Activated CD8-positive, alpha-beta memory T cell treated with anti-CD3 and anti-CD28 coated beads for 36 hours (primary cell): ENCODE measurements around the gene CASTOR1. TPM values are rescaled to one million over a fixed set of nuclear protein-coding genes. Genes with fewer than 3 reads are reported as not detected.

Experiments used
- CTCF ChIA-PET: fragments of 350-600 bp; sonication (Branson Sonifier 250); formaldehyde crosslinking; loops from one replicate; lab custom pipeline; 2021; ENCODE audit warnings: antibody characterized with exemption; lab: Charles Lee
- POLR2A ChIA-PET: fragments of 350-600 bp; sonication (Branson Sonifier 250); formaldehyde crosslinking; loops from one replicate; lab custom pipeline; 2021; ENCODE audit warnings: antibody characterized with exemption; lab: Charles Lee
- total RNA-seq, 2 experiments: library from RNA; stranded (reverse); gene quantifications; one replicate each; pipeline ENCODE4 v1.2.3, GENCODE V29; 2021

CASTOR1 gene
- total RNA-seq, 2 experiments from 2014 or later: 1.9 to 4.2 TPM

DNA sequence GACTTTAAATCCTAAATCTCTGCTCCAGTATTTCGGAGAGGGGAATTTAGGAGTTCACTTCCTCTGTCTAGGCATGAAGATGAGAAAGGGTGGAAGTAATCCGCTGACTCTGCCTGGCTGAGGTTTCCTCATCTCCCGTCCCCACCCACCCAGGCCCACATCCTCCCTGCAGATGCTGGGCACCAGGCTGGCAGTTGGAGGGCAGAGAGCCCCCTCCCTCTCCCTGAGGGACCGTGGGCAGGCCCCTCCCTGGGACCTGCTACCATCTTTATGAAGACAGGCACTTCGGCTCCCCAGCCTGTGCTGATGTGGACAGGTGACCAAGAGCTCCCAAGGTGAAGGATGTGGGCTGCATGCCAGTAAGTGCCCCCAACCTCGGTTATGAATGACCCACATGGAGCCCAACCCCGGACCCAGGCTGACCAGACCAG lies 6.7 kb downstream of the CASTOR1 start:
- CTCF ChIA-PET: no interaction called here
- POLR2A ChIA-PET: interaction anchor here (1.0 kb wide), 1 partner anchor 15 kb away, joined by 3 read pairs; no protein-coding TSS in a partner anchor

DNA sequence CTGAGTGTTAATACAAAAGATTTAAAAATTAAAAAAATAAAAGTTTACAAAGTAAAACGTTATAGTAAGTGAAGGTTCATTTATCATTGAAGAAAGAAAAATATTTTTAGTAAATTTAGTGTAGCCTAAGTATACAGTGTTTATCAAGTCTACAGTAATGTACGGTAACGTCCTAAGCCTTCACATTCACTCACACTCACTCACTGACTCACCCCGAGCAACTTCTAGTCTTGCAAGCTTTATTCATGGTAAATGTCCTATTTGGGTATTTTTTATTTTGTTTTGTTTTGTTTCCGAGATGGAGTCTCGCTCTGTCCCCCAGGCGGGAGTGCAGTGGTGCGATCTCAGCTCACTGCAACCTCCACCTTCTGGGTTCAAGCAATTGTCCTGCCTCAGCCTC lies 8.8 kb downstream of the CASTOR1 start:
- POLR2A ChIA-PET: no interaction called here
- CTCF ChIA-PET: interaction anchor here (1.0 to 1.6 kb wide), 2 partner anchors 25 to 110 kb away, joined by 3 to 4 read pairs; no protein-coding TSS in a partner anchor

DNA sequence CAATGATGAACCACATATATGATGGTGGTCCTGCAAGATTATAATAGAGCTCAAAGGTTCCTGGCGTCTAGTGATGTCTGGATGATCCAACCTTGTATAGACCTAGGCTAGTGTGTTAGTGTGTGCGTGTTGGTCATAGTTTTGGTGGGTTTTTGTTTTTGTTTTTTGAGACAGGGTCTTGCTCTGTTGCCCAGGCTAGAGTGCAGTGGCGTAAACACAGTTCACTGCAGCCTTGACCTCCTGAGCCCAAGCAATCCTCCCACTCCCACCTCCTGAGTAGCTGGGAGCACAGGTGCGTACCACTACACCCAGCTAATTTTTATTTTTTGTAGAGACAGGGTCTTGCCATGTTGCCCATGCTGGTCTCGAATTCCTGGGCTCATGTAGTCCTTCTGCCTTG lies 9.4 kb downstream of the CASTOR1 start:
- CTCF ChIA-PET: interaction anchor here (1.0 to 1.6 kb wide), 2 partner anchors 24 to 111 kb away, joined by 3 to 4 read pairs; no protein-coding TSS in a partner anchor
- POLR2A ChIA-PET: no interaction called here

DNA sequence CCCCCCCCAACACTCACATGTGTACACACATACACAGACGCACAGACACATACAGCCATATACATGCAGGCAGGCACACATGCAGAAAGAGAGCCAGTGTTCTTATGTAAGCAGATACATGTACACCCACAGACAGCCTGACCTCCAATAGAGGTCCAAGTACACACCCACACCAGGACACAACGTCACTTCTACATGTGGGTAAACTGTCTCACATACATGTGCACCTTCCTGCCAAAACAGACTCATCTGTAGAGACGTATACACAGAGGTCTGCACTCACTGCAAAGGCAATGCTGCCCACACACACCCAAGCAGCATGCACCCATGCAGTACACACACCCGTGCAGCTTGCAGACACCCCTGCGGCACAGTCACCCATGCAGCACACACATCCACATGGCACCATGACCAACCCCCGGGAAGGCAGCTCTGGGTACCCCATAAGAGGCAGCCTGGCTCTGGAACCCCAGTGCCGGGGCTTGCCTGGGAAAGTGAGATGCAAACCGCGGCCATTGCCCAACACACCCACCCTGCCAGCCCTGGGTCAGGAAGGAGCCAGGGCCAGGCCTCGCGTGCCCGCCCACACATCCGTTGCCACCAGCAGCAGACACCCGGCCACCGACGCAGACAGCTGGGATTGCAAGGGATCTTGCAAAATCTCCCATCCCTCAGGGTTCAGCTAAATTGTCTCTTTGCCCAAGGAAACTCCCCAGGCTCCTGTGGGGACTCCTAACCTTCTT lies 10.1 kb downstream of the CASTOR1 start:
- POLR2A ChIA-PET: no interaction called here

DNA sequence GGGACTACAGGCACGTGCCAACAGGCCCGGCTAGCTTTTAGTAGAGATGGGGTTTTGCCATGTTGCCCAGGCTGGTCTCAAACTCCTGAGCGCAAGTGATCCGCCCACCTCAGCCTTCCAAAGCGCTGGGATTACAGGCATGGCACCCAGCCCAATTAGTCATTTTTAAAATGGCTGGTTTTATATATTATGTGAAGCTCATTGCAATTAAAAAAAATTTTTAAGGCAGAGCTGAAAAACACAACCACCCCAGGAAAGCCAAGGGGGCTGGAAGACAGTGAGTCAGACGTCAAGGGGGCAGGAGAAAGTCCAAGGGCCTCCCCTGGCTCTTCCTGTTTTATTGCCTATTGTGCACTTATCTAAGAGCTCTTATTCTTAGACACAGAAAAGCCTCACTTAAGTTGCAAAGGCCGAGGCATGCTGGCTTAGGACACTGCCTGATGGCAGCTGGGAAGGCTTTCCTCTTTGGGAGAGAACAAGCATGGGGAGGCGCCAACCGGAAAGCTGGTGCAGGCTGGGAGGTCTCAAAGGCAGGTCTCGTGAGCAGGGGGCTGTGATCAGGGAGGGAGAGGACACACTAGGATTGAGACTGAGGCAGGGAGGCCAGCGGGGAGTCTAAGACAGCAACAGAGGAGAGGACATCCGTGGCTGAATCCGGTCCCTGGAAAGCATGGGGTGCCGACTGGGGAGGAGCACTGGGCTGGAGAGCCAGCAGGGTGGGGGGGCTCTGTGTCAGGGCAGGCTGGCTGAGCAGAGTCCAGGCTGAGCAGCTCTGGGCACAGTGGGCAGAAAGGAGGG lies 11.6 kb downstream of the CASTOR1 start:
- CTCF ChIA-PET: interaction anchor here (0.6 to 2.8 kb wide), 4 partner anchors 8 to 167 kb away, joined by 3 to 11 read pairs (median 4); partner anchors contain the start of gene CASTOR1
- POLR2A ChIA-PET: interaction anchor here (0.6 to 0.7 kb wide), 2 partner anchors 39 to 100 kb away, joined by 3 to 9 read pairs; no protein-coding TSS in a partner anchor

More for the DNA sequence above, 10.1 kb downstream of the CASTOR1 start:
- CTCF ChIA-PET: interaction anchor here (1.2 to 1.6 kb wide), 2 partner anchors 23 to 108 kb away, joined by 3 read pairs; no protein-coding TSS in a partner anchor

DNA sequence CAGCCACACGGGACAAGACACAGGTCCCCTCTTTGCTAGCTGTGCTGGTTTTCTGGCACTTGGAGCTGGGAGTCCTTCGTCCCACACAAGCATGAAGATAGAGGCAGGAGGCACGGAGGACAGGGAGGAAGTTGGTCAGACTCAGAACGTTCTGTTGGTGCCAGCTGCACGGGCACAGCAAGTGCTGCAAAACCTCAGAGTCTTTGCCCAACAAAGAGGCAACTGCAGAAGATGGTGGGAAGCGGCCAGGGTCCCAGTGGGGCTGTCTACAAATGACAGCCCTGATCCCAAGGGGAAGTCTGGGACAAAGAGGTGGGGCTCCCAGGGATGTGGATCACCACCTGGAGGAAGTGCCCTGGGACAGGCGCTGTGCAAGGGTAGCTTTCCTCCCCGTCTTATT lies 13.3 kb downstream of the CASTOR1 start:
- CTCF ChIA-PET: interaction anchor here (0.9 to 2.8 kb wide), 3 partner anchors 10 to 168 kb away, joined by 3 to 11 read pairs (median 3); partner anchors contain the start of gene CASTOR1
- POLR2A ChIA-PET: no interaction called here

DNA sequence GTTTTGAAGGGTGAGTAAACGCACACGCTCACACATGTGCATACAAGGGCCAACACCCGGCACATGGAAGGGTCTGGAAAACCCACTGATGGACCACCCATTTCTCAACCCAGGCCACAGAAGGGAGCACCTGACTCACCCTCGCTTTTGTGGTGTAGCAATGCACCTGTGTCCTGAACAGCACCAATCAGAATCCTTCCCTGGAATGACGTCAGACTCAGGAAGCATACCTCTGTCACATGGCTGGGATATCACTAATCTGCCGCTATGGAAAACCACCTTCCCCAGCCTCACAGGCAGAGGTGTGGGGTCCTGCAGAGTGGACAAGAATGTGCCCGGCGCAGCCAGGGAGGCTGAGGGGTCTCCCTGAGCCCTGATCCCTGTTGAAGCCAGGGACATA lies 13.7 kb downstream of the CASTOR1 start:
- POLR2A ChIA-PET: no interaction called here
- CTCF ChIA-PET: interaction anchor here (0.9 kb wide), 2 partner anchors 11 to 168 kb away, joined by 3 read pairs; no protein-coding TSS in a partner anchor

DNA sequence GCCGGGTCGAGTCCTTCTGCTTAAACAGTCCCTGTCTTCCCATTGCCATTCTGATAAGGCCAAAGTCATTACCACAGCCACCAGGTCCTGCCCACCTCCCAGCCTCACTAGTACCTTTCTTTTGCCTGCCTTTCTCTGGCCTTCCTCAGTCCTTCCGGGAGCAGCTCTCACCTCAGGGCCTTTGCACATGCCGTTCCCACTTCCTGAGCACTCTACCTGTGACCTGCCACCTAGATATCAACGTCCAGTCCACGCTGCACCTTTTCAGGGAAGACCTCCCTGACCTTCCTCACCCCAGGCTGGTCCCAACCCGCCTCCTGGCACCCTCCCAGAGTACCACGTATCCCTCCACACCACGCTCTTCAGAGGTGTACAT lies 14.9 kb downstream of the CASTOR1 start:
- ChIA-PET POLR2A (no interaction called here), CTCF (no interaction called here)

DNA sequence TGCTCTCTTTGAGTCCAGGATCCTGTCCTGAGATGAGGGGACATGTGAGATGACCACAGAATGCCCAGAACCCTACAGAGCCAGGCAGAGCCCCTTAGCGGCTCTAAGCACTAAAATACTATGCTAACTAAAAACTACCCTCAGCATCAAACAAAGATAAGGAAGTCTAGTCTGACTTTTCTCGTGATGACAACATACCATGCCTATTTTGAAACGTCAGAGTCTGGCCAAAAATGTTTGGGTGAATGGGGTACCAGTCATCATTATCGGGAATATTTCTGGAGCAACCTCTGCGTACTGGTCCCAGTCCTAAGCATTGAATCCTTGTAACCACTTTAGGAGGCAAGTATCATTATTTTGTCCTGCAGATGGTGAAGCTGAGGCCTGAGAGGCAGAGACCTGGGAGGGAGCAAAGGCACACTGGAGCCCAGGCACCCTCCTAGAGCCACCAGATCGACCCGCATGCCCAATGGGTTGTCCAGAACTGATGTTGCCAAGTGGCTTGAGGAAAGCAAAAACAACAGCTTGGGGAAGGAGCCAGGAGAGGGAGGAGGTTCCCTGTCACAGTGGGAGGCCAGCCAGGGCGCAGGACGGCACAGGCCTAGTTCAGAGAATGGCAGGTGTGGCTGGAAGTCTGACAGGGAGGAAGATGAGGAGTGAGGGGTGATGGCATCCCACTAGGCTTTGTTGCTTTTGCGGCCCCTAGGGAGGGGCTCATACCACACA lies 15.4 kb downstream of the CASTOR1 start:
- POLR2A ChIA-PET: no interaction called here

DNA sequence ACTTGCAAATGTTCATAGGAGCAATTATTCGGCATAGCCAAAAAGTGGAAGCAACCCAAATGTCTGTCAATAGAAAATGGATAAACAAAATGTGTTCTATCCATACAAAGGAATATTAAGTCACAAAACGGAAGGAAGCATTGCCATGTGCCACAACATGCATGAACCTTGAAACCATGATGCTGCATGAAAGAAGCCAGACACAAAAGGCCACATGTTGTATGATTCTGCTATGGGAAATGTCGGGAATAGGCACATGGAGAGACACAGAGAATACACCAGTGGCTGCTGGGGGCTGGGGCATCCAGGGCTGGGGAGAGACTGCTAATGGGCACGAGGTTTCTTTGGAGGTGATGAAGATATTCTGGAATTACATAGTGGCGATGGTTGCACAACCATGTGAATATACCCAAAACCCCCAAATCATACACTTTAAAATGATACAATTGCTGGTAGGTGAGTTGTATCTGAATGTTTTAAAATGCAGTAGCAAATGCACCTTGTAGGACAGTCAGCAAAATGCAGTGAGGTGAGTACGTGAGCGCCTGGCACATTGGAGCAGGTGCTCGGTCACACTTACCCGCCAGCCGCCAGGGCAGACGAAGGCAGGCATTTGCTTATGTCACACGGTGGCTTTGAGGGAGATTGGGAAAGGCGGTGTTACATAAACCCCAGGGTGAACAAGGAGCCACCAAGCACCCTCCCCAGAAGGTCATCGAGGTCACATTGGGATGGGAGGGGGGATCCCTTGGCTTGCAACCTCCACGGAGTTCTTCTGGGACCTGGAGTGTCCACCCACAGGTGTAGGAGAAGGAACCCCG lies 16.3 kb downstream of the CASTOR1 start:
- ChIA-PET POLR2A (no interaction called here), CTCF (no interaction called here)

More for the DNA sequence above, 15.4 kb downstream of the CASTOR1 start:
- CTCF ChIA-PET: no interaction called here

DNA sequence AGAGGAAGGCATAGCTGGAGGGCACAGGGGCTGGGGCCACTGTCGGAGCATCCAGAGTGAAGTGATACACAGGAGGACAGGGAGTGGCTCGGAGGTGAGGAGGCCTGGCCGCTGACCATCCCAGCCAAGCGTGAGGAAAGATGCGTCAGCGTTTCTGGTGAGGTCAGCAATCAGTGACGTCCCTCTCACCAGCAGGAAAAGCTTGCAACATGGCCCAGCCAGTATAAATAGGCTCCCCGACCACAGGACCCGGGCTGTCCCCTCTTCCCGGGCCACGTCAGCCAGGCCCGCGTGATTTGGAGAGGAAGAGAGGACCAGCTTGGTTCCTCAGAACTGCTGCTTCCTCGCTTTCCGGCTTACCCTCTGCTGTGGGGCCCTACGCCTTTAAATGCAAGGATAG lies 18.5 kb downstream of the CASTOR1 start:
- POLR2A ChIA-PET: no interaction called here

DNA sequence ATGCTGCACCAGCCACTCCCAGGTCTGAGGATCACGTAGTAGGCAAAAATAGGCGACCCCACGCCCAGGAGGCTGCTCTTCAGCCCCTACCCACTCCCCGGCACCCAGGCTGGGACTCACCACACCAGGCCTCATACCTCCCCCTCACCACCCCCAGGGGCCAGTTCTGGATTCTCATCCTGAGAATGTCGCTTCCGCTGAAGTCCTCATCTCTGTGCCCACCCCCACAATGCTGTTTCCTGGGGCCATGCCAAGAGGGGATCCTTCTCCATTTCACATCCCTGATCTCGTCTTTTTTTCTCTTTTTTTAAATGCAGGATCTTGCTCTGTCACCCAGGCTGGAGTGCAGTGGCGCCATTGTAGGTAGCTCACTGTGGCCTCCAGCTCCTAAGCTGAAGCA lies 21.0 kb downstream of the CASTOR1 start:
- ChIA-PET POLR2A (interaction anchor here (1.3 kb wide), 1 partner anchor 15 kb away, joined by 3 read pairs; no protein-coding TSS in a partner anchor), CTCF (interaction anchor here (1.3 to 2.5 kb wide), 3 partner anchors 8 to 85 kb away, joined by 3 to 14 read pairs (median 5); no protein-coding TSS in a partner anchor)

More for the DNA sequence above, 18.5 kb downstream of the CASTOR1 start:
- CTCF ChIA-PET: interaction anchor here (1.2 to 2.5 kb wide), 2 partner anchors 17 to 24 kb away, joined by 4 to 14 read pairs; no protein-coding TSS in a partner anchor

DNA sequence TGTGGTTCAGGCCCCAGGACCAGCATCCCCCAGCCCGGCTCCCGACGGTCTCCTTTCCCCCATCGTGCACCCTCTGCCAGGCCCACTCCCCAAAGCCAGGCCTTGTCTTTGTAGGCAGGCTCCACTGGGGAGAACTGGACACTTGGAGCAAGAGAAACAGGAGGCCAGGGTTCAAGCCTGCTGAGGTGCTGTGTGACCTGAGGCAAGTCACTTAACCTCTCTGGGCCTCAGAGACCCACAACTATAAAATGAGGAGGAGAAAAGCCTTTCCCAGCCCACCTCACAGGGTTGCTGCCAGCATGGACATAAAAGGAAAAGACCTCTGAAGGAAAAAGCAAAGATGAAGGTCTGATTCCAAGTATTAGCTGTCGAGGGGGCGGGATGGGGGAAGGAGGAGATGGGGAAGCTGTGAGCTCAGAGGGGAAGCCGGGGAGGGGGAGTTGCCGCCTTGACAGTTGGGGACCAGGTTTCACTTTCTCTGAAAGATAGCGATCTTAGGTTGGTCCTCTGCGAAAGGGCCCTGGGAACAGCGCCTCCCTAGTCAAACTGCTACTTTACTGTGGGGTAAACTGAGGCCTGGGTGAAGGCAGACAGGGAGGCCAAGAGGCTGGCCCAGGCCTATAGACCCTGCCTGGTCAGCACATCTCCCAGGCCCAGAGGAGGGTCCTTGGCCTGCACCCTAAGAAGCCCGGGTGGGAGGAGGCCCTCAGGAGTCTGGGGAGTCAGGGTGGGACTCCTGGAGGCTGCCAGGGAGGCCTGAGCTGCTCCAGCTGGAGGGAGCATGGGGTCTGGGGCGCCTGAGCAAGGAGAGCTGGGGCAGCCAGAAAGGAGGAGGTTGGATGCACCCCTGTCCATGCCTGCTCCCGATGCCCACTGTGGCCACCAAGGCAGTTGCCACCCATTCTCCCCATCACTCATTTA lies 21.7 kb downstream of the CASTOR1 start:
- CTCF ChIA-PET: interaction anchor here (1.0 to 1.4 kb wide), 3 partner anchors 8 to 84 kb away, joined by 3 to 7 read pairs (median 5); no protein-coding TSS in a partner anchor
- POLR2A ChIA-PET: interaction anchor here (0.5 to 1.3 kb wide), 4 partner anchors 15 to 163 kb away, joined by 3 to 4 read pairs (median 3); no protein-coding TSS in a partner anchor

DNA sequence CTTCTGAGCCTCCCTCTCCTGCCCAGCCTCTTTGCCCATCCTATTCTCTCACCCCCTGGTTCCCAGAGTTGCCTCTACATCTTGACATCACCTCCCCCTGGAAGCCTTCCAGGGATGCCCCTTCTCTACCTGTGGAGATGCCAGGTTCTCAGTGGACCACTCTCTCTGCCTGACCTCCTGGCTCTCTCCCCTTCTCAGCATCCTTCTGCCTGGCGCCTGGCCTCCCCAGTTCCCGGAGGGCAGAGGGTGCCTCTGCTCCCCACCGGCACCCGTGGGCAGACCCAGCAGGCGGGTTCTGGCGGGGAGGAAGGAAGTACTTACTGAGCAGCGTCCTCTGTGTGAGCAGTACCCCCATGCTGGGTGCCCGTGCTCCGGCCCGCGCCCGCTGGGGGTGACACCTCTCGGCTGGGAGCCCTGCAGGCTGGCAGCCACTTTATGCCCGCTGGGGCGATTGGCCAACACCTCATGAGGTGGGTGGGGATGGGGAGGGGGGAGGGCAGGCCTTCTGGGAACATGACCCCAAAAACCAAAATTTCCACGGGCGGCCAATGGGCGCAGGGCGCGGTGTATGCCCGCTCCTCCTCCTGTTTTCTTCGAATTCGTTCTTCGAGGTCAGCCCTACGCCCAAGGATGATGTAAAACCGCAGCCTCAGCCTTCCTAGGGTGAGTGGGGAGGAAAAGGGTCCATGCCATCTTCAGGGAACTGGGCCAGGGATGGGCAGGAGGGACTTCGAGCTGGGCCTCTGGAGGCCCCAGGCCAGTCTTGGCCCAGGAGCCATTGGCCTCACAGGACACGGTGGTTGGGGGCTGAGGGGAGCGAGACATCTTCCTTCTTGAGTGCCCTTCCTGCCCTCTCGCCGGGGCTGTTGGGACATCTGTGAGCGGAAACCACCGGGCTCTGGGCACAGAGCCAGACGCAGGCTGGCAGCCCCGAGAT lies 22.6 kb downstream of the CASTOR1 start, which contains the start of gene OSM:
TSS of gene OSM (minus strand) at position 407 of the 937 bp plus-strand sequence. CDS start at position 355, 52 bp downstream.
- ChIA-PET CTCF (interaction anchor here (1.0 to 4.7 kb wide), 5 partner anchors 11 to 157 kb away, joined by 3 to 34 read pairs (median 6); partner anchors contain the start of gene CASTOR1), POLR2A (interaction anchor here (0.7 to 1.3 kb wide), 4 partner anchors 16 to 162 kb away, joined by 3 read pairs; partner anchors contain the start of gene CASTOR1)

DNA sequence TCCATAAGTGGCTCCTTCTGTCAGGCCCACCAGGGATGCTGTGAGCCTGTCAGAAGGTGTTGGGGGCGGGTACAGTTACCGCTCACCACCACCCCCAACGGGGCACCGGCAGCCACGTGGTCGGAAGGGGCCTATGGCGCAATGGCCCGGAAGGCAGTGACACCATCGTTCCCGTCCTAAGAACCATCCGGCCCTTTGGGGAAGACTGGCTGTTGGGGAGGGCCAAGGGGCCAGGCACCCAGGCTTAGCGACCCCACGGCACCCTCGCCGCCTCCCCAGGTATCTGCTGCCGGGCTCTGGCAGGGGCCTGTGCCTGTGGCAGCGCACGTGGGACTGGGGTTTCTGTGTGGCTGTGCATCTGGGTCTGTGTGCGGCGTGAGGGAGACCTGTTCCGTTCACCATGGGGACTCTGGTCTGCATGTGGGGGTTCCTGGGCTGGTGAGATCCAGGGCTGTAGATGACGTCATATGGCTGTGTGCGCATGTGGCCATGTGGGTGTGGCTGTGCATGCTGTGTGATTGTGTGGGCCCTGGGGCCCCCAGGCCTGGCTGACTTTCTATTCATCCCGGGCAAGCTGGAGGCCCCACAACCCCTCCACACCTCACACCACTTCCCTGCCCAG lies 23.4 kb downstream of the CASTOR1 start:
- ChIA-PET POLR2A (interaction anchor here (0.7 to 0.8 kb wide), 2 partner anchors 23 to 158 kb away, joined by 3 read pairs; partner anchors contain the start of gene CASTOR1), CTCF (interaction anchor here (1.0 to 4.7 kb wide), 3 partner anchors 10 to 158 kb away, joined by 4 to 34 read pairs (median 6); partner anchors contain the start of gene CASTOR1)
